Ascending aorta (tissue), 2 donors: ENCODE data around the gene HIPK3. TPM values are rescaled to one million over a fixed set of nuclear protein-coding genes. Genes with fewer than 3 reads are reported as not detected.

Source experiments
- DNase-seq, 2 donors: peaks; one replicate each; pipeline ENCODE4 v3.0.0-alpha.2; 2019; ENCODE audit warnings: low spot score in 2 of 2
- H3K27ac ChIP-seq, 2 donors: fragments of 200-600 bp; sonication (generic); one replicate each; pipeline ENCODE4 v1.5.1; 2016 to 2017; ENCODE audit warnings: mild to moderate bottlenecking in 1 of 2
- H3K27me3 ChIP-seq: fragments of 200-600 bp; sonication (generic); one replicate; pipeline ENCODE4 v1.5.1; 2017
- H3K36me3 ChIP-seq, 2 donors: fragments of 200-600 bp; sonication (generic); one replicate each; pipeline ENCODE4 v1.5.1; 2016
- H3K4me1 ChIP-seq, 2 donors: fragments of 200-600 bp; sonication (generic); one replicate each; pipeline ENCODE4 v1.5.1; 2016 to 2017; ENCODE audit warnings: mild to moderate bottlenecking in 1 of 2
- H3K4me3 ChIP-seq, 2 donors: fragments of 200-600 bp; sonication (generic); one replicate each; pipeline ENCODE4 v1.5.1; 2016 to 2017; ENCODE audit warnings: mild to moderate bottlenecking in 1 of 2
- H3K9me3 ChIP-seq, 2 donors: fragments of 200-600 bp; sonication (generic); one replicate each; pipeline ENCODE4 v1.5.1; 2016
- CTCF ChIP-seq, 3 experiments: fragments of 200-600 bp in 2 of 3; fragments of 450-650 bp in 1 of 3; sonication (generic) in 2 of 3; IDR thresholded peaks; one replicate each; pipeline ENCODE4 v1.5.1; 2016 to 2019; ENCODE audit warnings: antibody characterized with exemption in 3 of 3, mild to moderate bottlenecking in 1 of 3, moderate library complexity in 1 of 3
- intact Hi-C: fragments of 100-400 bp; cut with DNase I; formaldehyde crosslinking; loops from one replicate; pipeline ENCODE4 v1.15.1; 2023
- total RNA-seq: library from RNA; depleted of rRNA; stranded (reverse); fragments of >200 nt; gene quantifications from one replicate; pipeline ENCODE4 v1.1.0, GENCODE V29; 2016

HIPK3 gene
- total RNA-seq, 1 donor from 2014 or later, result 302 TPM

GRCh38 chr11:33262011-33262645 lies 4.9 kb downstream of the HIPK3 start:
- H3K36me3 ChIP-seq, result no peaks in the 10 kb centered on the region
- peak overlapping the region; percentile 55 to 57 for H3K27ac ChIP-seq
- no peaks in the 10 kb centered on the region for H3K9me3 ChIP-seq
- no peak for DNase-seq
- intact Hi-C loops, result no loop called here
- H3K4me3 ChIP-seq, result no peak overlapping the region
- TF ChIP-seq CTCF (IDR thresholded peaks at IDR 0.05), result no peak
- no peaks in the 10 kb centered on the region for H3K27me3 ChIP-seq
- H3K4me1 ChIP-seq, result peaks cover 4 to 60% of the 10 kb centered on the region in 2 donors

DNA sequence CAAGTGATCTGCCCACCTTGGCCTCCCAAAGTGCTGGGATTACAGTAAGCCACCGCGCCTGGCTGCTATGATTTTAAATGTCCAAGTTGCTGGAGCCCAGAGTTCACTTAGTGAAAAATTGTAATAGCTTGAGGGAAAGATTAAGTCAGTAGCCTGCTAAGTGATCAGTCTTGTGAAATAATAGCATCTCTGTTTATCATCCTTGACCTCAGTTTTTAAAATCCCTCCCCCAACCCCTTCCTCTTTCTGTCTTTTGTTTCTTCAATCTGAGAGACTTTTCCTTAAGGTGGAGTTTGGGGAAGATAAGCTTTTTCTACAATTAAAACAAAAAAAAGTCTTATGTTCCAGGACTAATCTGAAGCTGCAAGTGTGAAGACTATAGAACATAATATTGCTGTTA lies 6.4 kb downstream of the HIPK3 start:
- Histone ChIP-seq H3K27me3 (no peaks in the 10 kb centered on the region), H3K4me1 (peaks cover 4 to 69% of the 10 kb centered on the region in 2 donors), H3K27ac (peak overlapping the region; percentile 45 to 55), H3K36me3 (no peaks in the 10 kb centered on the region), H3K9me3 (no peaks in the 10 kb centered on the region), H3K4me3 (peak overlapping the region in 1 of 2 donors; percentile 2)
- intact Hi-C loops, result no loop called here
- no peak for TF ChIP-seq CTCF (IDR thresholded peaks at IDR 0.05)
- DNase-seq, result no peak

DNA sequence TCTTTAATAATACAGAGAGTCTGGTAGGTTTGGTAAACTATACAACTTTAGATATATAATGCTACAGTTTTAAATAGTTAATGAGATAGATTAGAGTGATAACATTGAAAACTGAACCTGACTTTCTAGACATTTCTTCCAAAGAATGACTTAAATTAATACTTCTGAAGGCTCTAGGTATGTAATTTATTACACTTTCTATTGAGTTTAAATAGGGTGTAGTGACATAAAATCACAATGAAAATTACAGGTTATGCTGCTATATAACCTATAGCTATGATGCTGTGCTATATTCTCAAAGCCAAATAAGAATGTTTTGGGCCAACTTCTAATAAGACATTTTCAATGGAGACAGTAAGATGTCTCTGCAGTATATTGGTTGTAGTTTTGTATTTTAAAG lies 7.7 kb downstream of the HIPK3 start:
- no peak for DNase-seq
- no peaks in the 10 kb centered on the region for H3K9me3 ChIP-seq
- TF ChIP-seq CTCF (IDR thresholded peaks at IDR 0.05), result no peak
- no peaks in the 10 kb centered on the region for H3K36me3 ChIP-seq
- intact Hi-C loops, result no loop called here
- H3K4me3 ChIP-seq, result no peak overlapping the region
- peak overlapping the region in 1 of 2 donors; percentile 55 for H3K27ac ChIP-seq
- H3K27me3 ChIP-seq, result no peaks in the 10 kb centered on the region
- H3K4me1 ChIP-seq, result peaks cover 4 to 78% of the 10 kb centered on the region in 2 donors

GRCh38 chr11:33266393-33267215 lies 9.4 kb downstream of the HIPK3 start:
- Histone ChIP-seq H3K27me3 (no peaks in the 10 kb centered on the region), H3K4me1 (peaks cover 4 to 79% of the 10 kb centered on the region in 2 donors), H3K4me3 (no peak overlapping the region), H3K9me3 (no peaks in the 10 kb centered on the region), H3K36me3 (no peaks in the 10 kb centered on the region), H3K27ac (peak overlapping the region in 1 of 2 donors; percentile 43)
- no peak for TF ChIP-seq CTCF (IDR thresholded peaks at IDR 0.05)
- intact Hi-C loops, result no loop called here
- DNase-seq, result no peak

DNA sequence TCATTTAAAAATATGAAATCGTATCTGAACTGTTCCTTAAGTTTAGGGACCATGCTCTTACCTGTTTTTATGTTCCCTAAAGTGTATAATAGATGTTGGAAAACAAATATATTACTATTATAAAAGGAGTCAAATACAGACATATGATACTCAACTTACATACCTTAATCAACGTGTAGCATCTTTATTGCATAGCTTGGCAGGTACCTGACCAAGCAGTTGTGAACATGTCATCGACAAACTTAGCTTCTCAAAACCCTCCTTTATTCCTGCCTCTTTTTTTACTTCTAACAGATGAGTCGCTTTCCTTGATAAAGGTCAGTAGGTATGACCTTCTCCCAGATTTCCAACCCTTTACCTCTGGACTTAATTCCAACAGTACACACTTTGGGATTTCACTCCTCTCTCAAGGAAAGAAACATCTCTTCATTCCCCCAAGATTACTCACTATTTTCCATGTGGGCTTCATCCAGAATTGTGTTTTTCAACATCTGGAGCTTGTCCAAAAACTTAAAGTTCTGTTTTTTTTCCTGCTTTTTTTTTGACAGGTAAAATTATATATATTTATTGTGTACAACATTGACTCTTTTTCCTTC lies 11.9 kb downstream of the HIPK3 start:
- H3K4me3 ChIP-seq, result no peak overlapping the region
- no peaks in the 10 kb centered on the region for H3K9me3 ChIP-seq
- no peak overlapping the region for H3K27ac ChIP-seq
- H3K36me3 ChIP-seq, result no peaks in the 10 kb centered on the region
- intact Hi-C loops, result no loop called here
- no peak for DNase-seq
- no peak for TF ChIP-seq CTCF (IDR thresholded peaks at IDR 0.05)
- no peaks in the 10 kb centered on the region for H3K27me3 ChIP-seq
- peaks cover 0 to 60% of the 10 kb centered on the region in 2 donors for H3K4me1 ChIP-seq
